HCT116 (cell line): Measurements from ENCODE around the gene TENM4. TPM values are rescaled to one million over a fixed set of nuclear protein-coding genes. Genes with fewer than 3 reads are reported as not detected.

ENCODE experiments used
- ATAC-seq: fragments of 200-7000 bp; cut with Tn5 transposase; 2 replicates; pipeline ENCODE4 v1.9.1; 2020; ENCODE audit warnings: mild to moderate bottlenecking, moderate library complexity
- BruUV-seq: library from RNA; stranded (reverse); fragments of 400-500 nt; replicated peaks from 2 replicates; lab custom pipeline; 2021; lab: Mats Ljungman, UMichigan
- CTCF ChIA-PET: fragments of 300-600 bp; sonication (Branson Sonifier 250); formaldehyde crosslinking; loops from one replicate; lab custom pipeline; 2021; ENCODE audit warnings: antibody characterized with exemption; lab: Charles Lee
- POLR2A ChIA-PET: fragments of 300-600, 350-600 bp; sonication (Branson Sonifier 250); formaldehyde crosslinking; loops from one replicate; lab custom pipeline; 2021; ENCODE audit warnings: antibody characterized with exemption; lab: Charles Lee
- RAD21 ChIA-PET, 2 experiments: fragments of 300-600 bp; sonication (Branson Sonifier 250); formaldehyde crosslinking; loops; one replicate each; lab custom pipeline; 2023; ENCODE audit warnings: low total read pairs in 2 of 2; ENCODE audit not compliant: uncharacterized antibody in 2 of 2, unreplicated experiment in 2 of 2, low non-redundant PET in 1 of 2; lab: Charles Lee
- DNase-seq: peaks from one replicate; pipeline ENCODE4 v3.0.0-alpha.2; 2010; ENCODE audit warnings: low read depth, low spot score
- H2AFZ ChIP-seq: fragments of 200-600 bp; shearing (Covaris generic), sonication (generic); 2 replicates; pipeline ENCODE4 v1.6.1; 2017; ENCODE audit warnings: low read depth, mixed run types, mixed read lengths, antibody characterized with exemption, low read length; ENCODE audit not compliant: poor library complexity, severe bottlenecking
- H3K27ac ChIP-seq: 2 replicates; pipeline ENCODE4 v1.5.1; 2012; ENCODE audit warnings: low read depth, low read length
- H3K27me3 ChIP-seq: fragments of 200-600 bp; sonication (generic); 2 replicates; pipeline ENCODE4 v1.6.1; 2016; ENCODE audit warnings: mixed run types, low read length, mixed read lengths; ENCODE audit not compliant: insufficient read depth
- H3K36me3 ChIP-seq, 2 experiments: fragments of 200-500 bp in 1 of 2; fragments of 200-600 bp in 1 of 2; sonication (Bioruptor generic) in 1 of 2; sonication (generic) in 1 of 2; 2 replicates each; pipeline versions ENCODE4 v1.5.1 to v1.6.1; 2014 to 2016; ENCODE audit warnings: low read length in 2 of 2, inconsistent platforms in 1 of 2, mixed read lengths in 1 of 2, mixed run types in 1 of 2; ENCODE audit not compliant: insufficient read depth in 2 of 2, control insufficient read depth in 1 of 2
- H3K4me1 ChIP-seq, 2 experiments: fragments of 200-600 bp in 1 of 2; sonication (generic) in 1 of 2; 2 replicates each; pipeline versions ENCODE4 v1.5.1 to v1.6.1; 2012 to 2017; ENCODE audit warnings: low read length in 2 of 2, inconsistent platforms in 1 of 2, mild to moderate bottlenecking in 1 of 2, mixed read lengths in 1 of 2, mixed run types in 1 of 2, moderate library complexity in 1 of 2; ENCODE audit not compliant: insufficient read depth in 2 of 2, control insufficient read depth in 1 of 2
- H3K4me2 ChIP-seq: fragments of 200-600 bp; sonication (generic); 2 replicates; pipeline ENCODE4 v1.6.1; 2017; ENCODE audit warnings: mixed run types, low read length, mixed read lengths
- H3K4me3 ChIP-seq, 2 experiments: fragments of 200-600 bp in 1 of 2; sonication (generic) in 1 of 2; replicated peaks in 1 of 2; 2 replicates each; pipeline ENCODE4 v1.5.1; 2011 to 2016; ENCODE audit warnings: low read length in 2 of 2, control low read depth in 1 of 2, low read depth in 1 of 2, mild to moderate bottlenecking in 1 of 2, mixed read lengths in 1 of 2, mixed run types in 1 of 2
- H3K79me2 ChIP-seq: fragments of 200-600 bp; sonication (generic); 2 replicates; pipeline ENCODE4 v1.6.1; 2017; ENCODE audit warnings: mild to moderate bottlenecking, mixed run types, low read length, moderate library complexity, mixed read lengths; ENCODE audit not compliant: insufficient read depth
- H3K9ac ChIP-seq: fragments of 200-600 bp; sonication (generic); 2 replicates; pipeline ENCODE4 v1.6.1; 2016; ENCODE audit warnings: low read length, mixed read lengths
- H3K9me2 ChIP-seq: fragments of 200-600 bp; sonication (generic), shearing (Covaris generic); 2 replicates; pipeline ENCODE4 v1.6.1; 2017; ENCODE audit warnings: mixed run types, mild to moderate bottlenecking, moderate library complexity; ENCODE audit not compliant: insufficient read depth
- H3K9me3 ChIP-seq, 2 experiments: fragments of 200-500 bp in 1 of 2; fragments of 200-600 bp in 1 of 2; sonication (Bioruptor generic) in 1 of 2; sonication (generic) in 1 of 2; 2 replicates each; pipeline ENCODE4 v1.6.1; 2014 to 2017; ENCODE audit warnings: low read length in 2 of 2, mixed read lengths in 2 of 2, inconsistent platforms in 1 of 2, low read depth in 1 of 2, mild to moderate bottlenecking in 1 of 2, mixed run types in 1 of 2, moderate library complexity in 1 of 2; ENCODE audit not compliant: control insufficient read depth in 1 of 2, insufficient read depth in 1 of 2
- H4K20me1 ChIP-seq: fragments of 200-600 bp; sonication (generic), shearing (Covaris generic); 2 replicates; pipeline ENCODE4 v1.6.1; 2017; ENCODE audit warnings: mixed run types, mild to moderate bottlenecking, moderate library complexity; ENCODE audit not compliant: insufficient read depth
- ATF3 ChIP-seq: IDR thresholded peaks from 2 replicates; pipeline ENCODE4 v1.6.1; 2012
- CEBPB ChIP-seq: IDR thresholded peaks from 2 replicates; pipeline ENCODE4 v1.6.1; 2012; ENCODE audit warnings: low read depth
- EGR1 ChIP-seq: IDR thresholded peaks from 2 replicates; pipeline ENCODE4 v1.6.1; 2012; ENCODE audit warnings: low read depth
- ELF1 ChIP-seq: IDR thresholded peaks from 2 replicates; pipeline ENCODE4 v1.6.1; 2012; ENCODE audit warnings: low read depth, borderline replicate concordance
- EZH2 ChIP-seq: fragments of 200-600 bp; sonication (generic); IDR thresholded peaks from 2 replicates; pipeline ENCODE4 v1.6.1; 2017; ENCODE audit warnings: antibody characterized with exemption, mixed run types
- EZH2phosphoT487 ChIP-seq: fragments of 200-600 bp; IDR thresholded peaks from 2 replicates; pipeline ENCODE4 v1.6.1; 2018; ENCODE audit warnings: antibody characterized with exemption, borderline replicate concordance
- FOSL1 ChIP-seq: IDR thresholded peaks from 2 replicates; pipeline ENCODE4 v1.6.1; 2012; ENCODE audit warnings: low read depth
- JUND ChIP-seq: IDR thresholded peaks from 2 replicates; pipeline ENCODE4 v1.6.1; 2012
- MAX ChIP-seq: IDR thresholded peaks from 2 replicates; pipeline ENCODE4 v1.6.1; 2012
- POLR2A ChIP-seq: IDR thresholded peaks from 2 replicates; pipeline ENCODE4 v1.7.0; 2011; ENCODE audit warnings: borderline replicate concordance; ENCODE audit not compliant: insufficient read depth, insufficient read length; ENCODE audit errors: extremely low read depth
- RAD21 ChIP-seq: IDR thresholded peaks from 2 replicates; pipeline ENCODE4 v1.6.1; 2012; ENCODE audit warnings: low read depth, mild to moderate bottlenecking
- REST ChIP-seq: IDR thresholded peaks from 2 replicates; pipeline ENCODE4 v1.6.1; 2012; ENCODE audit warnings: low read depth
- SIN3A ChIP-seq: IDR thresholded peaks from 2 replicates; pipeline ENCODE4 v1.6.1; 2012; ENCODE audit warnings: low read depth
- SRF ChIP-seq: IDR thresholded peaks from 2 replicates; pipeline ENCODE4 v1.6.1; 2012; ENCODE audit warnings: low read depth
- ZFX ChIP-seq: fragments of 450-650 bp; IDR thresholded peaks from 2 replicates; pipeline ENCODE4 v1.6.1; 2017
- ZNF274 ChIP-seq: fragments of 200-500 bp; sonication (Bioruptor generic); IDR thresholded peaks from 2 replicates; pipeline ENCODE4 v1.6.1; 2014; ENCODE audit warnings: mild to moderate bottlenecking, low read depth, low read length, inconsistent platforms
- intact Hi-C: fragments of 100-400 bp; cut with micrococcal nuclease; formaldehyde crosslinking; loops from 2 replicates; pipeline ENCODE4 v1.10.0; 2022
- total RNA-seq: library from RNA; stranded (reverse); gene quantifications from one replicate; pipeline ENCODE4 v1.2.1, GENCODE V29; 2021; ENCODE audit not compliant: unreplicated experiment

The TENM4 gene
- total RNA-seq, 1 experiment from 2014 or later: 0.05 TPM

- Histone ChIP-seq H3K27me3 (0 out of 2 replicates have a peak, but pooled peaks cover 15% of the 10 kb centered on the region), H3K79me2 (no peaks in the 10 kb centered on the region), H3K9me3 (no peaks in the 10 kb centered on the region), H3K27ac (no peak overlapping the region), H3K4me2 (no peak overlapping the region), H3K9me2 (no peaks in the 10 kb centered on the region), H3K36me3 (no peaks in the 10 kb centered on the region), H2AFZ (no peak overlapping the region), H4K20me1 (no peaks in the 10 kb centered on the region), H3K4me3 (no peak overlapping the region), H3K4me1 (no peaks in the 10 kb centered on the region), H3K9ac (no peak overlapping the region)
- ChIA-PET POLR2A (no interaction called here), CTCF (no interaction called here), RAD21 (no interaction called here)
- BruUV-seq: no TSS peak
- ATAC-seq: no peak
- intact Hi-C loops: no loop called here
- DNase-seq: no peak
- no peak for TF ChIP-seq FOSL1
- TF ChIP-seq SIN3A: no peak
- no peak for TF ChIP-seq ZNF274
- no peak for TF ChIP-seq RAD21
- TF ChIP-seq EZH2phosphoT487: no peak
- TF ChIP-seq EZH2: no peak
- no peak for TF ChIP-seq SRF
- no peak for TF ChIP-seq REST
- TF ChIP-seq ELF1: no peak
- no peak for TF ChIP-seq POLR2A
- TF ChIP-seq CEBPB: no peak
- no peak for TF ChIP-seq ATF3
- no peak for TF ChIP-seq EGR1
- TF ChIP-seq JUND: no peak
- TF ChIP-seq ZFX: no peak
- no peak for TF ChIP-seq MAX
Measured at GRCh38 chr11:79262221-79262620, 178.6 kb downstream of the TENM4 start.
